GM18873 (cell line): Measurements from ENCODE around the gene PVALB.
"Not testable (repeated sequence)": the region's sequence is repeated elsewhere in the genome, so short reads cannot be mapped to it uniquely, and the experiment has no call there.

Experiments used
- ATAC-seq: cut with Tn5 transposase; IDR thresholded peaks from one replicate; pipeline ENCODE4 v1.9.1; 2021; ENCODE audit warnings: mild to moderate bottlenecking, moderate library complexity, moderate number of reproducible peaks; ENCODE audit not compliant: unreplicated experiment, low FRiP score

Gene PVALB

GRCh38 chr22:36759481-36760159, 57.2 kb downstream of the PVALB start:
- ATAC-seq, result no peak

DNA sequence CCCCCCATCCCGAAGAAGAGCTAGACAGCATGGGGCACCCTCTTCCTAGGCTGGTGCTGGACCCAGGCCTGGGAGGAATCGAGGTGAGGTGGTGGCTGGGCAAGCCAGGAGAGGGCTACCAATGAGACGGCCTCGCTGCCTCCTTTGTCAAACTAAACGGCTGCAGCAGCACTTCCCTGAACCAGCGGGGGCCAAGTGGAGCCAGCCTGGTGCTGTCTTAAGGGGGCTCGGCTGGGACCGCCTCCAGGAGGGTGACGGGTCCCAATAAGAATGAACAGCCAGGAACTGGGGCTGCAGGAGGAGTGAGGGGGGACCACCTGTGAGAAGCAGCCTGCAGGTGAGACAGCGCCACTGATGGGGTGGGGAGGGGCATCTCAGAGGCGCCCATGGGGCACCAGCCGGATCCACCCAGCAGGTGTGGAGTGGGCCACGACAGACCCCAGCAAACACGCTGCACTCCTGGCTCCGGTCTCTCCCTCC, 58.0 kb downstream of the PVALB start:
- ATAC-seq, result no peak

- no peak for ATAC-seq
These were observed 59.1 kb downstream of the PVALB start for GRCh38 chr22:36757668-36758211.

- no peak for ATAC-seq
These were observed 59.8 kb downstream of the PVALB start for GRCh38 chr22:36756746-36757655.

GRCh38 chr22:36756031-36756430, 60.8 kb downstream of the PVALB start:
- ATAC-seq, result no peak

- ATAC-seq, result no peak
These were observed 61.5 kb downstream of the PVALB start for GRCh38 chr22:36755316-36755715.

DNA sequence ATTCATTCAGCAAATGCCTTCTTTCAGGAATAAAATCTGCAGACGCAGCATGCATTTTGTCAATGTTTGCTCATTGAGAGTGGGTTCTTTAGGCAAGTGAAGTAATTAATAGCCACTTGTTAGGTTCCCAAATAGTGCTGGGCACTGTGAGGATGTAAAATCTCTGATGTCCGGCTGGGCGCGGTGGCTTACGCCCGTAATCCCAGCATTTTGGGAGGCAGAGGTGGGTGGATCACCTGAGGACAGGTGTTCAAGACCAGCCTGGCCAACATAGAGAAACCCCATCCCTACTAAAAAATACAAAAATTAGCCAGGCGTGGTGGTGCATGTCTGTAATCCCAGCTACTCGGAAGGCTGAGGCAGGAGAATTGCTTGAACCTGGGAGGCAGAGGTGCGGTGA, 62.0 kb downstream of the PVALB start:
- ATAC-seq, result not testable (repeated sequence)

DNA sequence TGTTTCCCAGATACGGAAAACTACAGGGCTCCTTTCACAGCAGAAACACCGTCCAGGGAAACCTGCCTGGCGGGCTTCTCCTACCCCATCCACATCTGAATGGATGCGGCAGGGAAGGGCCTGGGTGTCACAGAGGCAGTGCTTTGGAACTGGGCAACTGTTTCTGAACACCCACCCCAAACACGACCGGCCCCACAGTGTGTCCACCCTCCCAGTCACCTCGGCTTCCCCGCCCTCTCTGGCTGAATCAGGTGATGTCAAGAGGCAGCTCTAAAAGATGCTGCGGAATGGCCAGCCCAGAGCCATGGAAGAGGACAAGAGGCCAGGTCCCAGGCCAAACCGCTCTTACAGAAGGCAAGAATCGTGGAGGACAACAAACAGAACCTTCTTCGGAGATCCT, 62.9 kb downstream of the PVALB start:
- ATAC-seq, result no peak

- ATAC-seq, result no peak
These were observed 63.6 kb downstream of the PVALB start for GRCh38 chr22:36753120-36753802.
